ENCODE data around the gene ZNF236.

ZNF236 gene

GRCh38 chr18:77006305-77007175, 184.2 kb downstream of the ZNF236 start:
- peak; percentile 69 for DNase-seq (ENCODE audit: low spot score)
- Histone ChIP-seq H3K27ac (peak overlapping the region; percentile 10 to 71), H3K4me3 (no peak overlapping the region)
- TF ChIP-seq CTCF (IDR thresholded peaks at IDR 0.05), result no peak

DNA sequence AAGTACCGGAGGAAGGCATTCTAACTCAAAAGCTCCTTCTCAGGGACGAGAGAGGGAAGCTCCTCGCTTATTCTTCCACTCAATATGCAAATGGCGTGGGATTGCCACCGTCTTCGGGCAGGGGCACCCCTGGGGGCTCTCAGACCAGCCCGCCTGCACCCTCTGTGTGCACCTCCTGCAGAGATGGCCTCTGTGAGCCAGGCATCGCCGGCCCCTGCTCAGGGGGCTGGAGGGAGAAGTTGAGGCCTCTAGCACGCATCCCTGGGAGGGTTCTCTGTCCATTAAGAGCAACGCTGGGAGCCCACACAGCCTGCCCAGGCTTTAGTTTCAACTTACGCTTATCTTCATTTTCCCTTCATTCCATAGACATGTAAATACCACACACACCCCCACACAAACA, 184.9 kb downstream of the ZNF236 start:
- TF ChIP-seq CTCF (IDR thresholded peaks at IDR 0.05), result no peak
- no peak for DNase-seq (ENCODE audit: low spot score)
- Histone ChIP-seq H3K27ac (peak overlapping the region in 1 of 2 donors; percentile 71), H3K4me3 (no peak overlapping the region)

GRCh38 chr18:77008006-77008405, 185.6 kb downstream of the ZNF236 start:
- Histone ChIP-seq H3K27ac (no peak overlapping the region), H3K4me3 (no peak overlapping the region)
- TF ChIP-seq CTCF (IDR thresholded peaks at IDR 0.05), result no peak
- no peak for DNase-seq (ENCODE audit: low spot score)

DNA sequence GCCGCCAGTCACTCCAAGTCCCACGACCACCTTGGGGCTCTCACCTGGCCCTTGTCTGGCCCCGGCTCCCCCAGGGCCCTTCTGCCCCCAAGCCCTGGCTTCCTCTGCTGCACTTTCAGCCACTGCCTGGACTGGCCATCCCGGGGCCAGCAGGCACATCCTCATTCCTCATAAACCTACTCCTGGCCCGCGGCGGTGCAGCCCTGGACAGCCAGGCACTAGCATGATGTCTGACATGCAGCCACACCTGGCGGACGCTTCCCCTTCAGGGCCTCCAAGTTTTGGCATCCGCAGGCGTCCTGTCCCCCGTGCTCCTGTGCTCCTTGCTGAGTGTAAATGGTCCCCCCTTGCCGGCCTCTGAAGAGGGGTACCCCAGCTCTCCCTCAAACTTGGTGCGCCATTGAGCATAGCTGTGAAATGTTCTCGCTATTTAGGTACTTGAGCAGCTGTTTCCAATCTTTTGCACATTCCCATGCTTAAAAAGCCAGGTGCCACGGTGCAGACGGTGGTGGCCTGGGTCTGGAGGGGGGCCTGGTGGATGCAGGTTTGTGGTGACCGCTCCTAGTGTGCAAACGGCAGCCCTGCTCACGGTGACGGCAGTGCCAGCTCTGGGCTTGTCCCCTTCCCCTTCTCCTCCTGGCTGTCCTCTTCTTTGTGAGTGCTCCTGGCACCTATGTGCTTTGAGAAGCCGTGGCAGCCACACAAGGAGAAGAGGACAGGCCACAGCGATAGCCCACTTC, 186.4 kb downstream of the ZNF236 start:
- peak; percentile 69 for DNase-seq (ENCODE audit: low spot score)
- no peak for TF ChIP-seq CTCF (IDR thresholded peaks at IDR 0.05)
- H3K4me3 ChIP-seq, result no peak overlapping the region

DNA sequence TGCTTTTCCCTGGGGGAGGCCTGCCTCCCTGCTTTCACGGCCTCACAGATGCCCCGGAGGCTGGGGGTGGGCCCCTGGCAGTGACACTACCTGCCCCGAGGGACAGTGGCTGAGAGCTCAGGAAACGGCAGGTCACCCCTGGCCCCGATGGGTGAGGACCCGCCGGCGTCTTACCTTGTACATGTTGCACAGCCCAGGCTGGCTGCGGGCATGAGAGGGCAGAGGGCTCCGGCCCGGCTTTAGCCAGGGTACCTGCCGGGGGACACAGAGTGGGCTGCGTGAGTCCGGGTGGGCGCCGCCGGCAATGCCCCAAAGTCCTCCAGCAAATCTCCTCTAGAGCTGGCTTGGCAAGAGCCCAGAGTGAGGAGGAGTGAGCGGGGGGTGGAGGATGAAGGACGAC, 187.3 kb downstream of the ZNF236 start:
- no peak overlapping the region for H3K27ac ChIP-seq
- DNase-seq (ENCODE audit: low spot score), result no peak
- H3K4me3 ChIP-seq, result no peak overlapping the region
- TF ChIP-seq CTCF (IDR thresholded peaks at IDR 0.05), result no peak

More for the DNA sequence above, 186.4 kb downstream of the ZNF236 start:
- H3K27ac ChIP-seq, result no peak overlapping the region

GRCh38 chr18:77012120-77012519, 189.8 kb downstream of the ZNF236 start:
- H3K27ac ChIP-seq, result no peak overlapping the region
- no peak for TF ChIP-seq CTCF (IDR thresholded peaks at IDR 0.05)
- DNase-seq (ENCODE audit: low spot score), result no peak
- H3K4me3 ChIP-seq, result no peak overlapping the region

All from coronary artery (tissue), 2 donors.